ENCODE data around the gene ERCC6.

The ERCC6 gene

DNA sequence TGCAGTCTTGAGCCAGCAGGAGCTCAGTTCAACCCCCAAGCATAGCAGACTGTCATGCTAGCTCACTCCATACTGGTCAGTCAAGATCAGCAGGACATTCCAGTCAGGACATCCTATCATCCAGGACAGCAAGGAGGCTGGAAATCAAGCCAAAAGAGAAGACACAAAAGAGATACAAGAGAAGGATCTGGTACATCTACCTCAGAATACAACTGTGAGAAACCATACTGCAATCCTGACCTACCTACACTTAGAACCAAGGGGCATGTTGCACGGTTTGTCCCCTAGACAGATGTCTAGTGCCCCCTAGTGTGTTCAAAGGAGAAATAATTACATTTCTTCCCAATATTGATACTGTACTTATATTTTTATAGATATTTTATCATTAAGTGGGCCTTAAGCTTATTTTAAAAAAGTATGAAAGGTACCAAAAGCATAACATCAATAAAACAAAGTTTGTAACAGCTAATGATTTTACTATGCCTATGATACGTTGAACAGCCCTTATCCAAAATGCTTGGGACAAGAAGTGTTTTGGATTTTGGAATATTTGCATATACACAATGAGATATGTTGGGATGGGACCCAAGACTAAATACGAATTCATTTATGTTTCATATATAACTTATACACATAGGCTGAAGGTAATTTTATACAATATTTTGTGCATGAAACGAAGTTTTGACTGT, 26.7 kb downstream of the ERCC6 start:
- TF ChIP-seq, protein P1, sequence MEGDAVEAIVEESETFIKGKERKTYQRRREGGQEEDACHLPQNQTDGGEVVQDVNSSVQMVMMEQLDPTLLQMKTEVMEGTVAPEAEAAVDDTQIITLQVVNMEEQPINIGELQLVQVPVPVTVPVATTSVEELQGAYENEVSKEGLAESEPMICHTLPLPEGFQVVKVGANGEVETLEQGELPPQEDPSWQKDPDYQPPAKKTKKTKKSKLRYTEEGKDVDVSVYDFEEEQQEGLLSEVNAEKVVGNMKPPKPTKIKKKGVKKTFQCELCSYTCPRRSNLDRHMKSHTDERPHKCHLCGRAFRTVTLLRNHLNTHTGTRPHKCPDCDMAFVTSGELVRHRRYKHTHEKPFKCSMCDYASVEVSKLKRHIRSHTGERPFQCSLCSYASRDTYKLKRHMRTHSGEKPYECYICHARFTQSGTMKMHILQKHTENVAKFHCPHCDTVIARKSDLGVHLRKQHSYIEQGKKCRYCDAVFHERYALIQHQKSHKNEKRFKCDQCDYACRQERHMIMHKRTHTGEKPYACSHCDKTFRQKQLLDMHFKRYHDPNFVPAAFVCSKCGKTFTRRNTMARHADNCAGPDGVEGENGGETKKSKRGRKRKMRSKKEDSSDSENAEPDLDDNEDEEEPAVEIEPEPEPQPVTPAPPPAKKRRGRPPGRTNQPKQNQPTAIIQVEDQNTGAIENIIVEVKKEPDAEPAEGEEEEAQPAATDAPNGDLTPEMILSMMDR (IDR thresholded peaks at IDR 0.05; ENCODE audit: low read depth, low read length): peak; percentile 52
- no peak overlapping the region for H3K4me3 ChIP-seq (ENCODE audit: low read depth, low read length)

- no peak overlapping the region for H3K4me3 ChIP-seq (ENCODE audit: low read depth, low read length)
- TF ChIP-seq, protein P1 (IDR thresholded peaks at IDR 0.05; ENCODE audit: low read depth, low read length): no peak
Measured at GRCh38 chr10:49509771-49510303, 29.1 kb downstream of the ERCC6 start.

DNA sequence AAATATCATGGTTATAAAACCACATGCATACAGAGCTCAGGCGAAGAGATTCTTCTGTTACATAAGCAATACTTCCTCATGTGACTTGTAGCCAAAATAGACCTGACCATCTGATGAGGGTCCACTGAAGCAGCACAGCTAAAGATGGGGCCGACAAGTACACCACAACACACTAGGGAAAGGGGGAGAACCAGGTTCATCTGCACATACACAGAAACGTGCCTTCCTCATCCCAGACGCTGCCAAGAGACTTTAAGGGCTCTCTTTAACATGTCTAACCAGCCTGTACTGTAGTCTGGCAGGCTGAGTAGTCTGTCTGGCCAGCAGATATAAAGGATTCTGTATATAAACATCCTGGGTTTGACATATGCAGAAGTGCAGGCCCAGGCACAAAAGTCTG, 30.3 kb downstream of the ERCC6 start:
- TF ChIP-seq, protein P1 (IDR thresholded peaks at IDR 0.05; ENCODE audit: low read depth, low read length): no peak
- H3K4me3 ChIP-seq (ENCODE audit: low read depth, low read length): no peak overlapping the region

GRCh38 chr10:49508249-49508648, 30.7 kb downstream of the ERCC6 start:
- TF ChIP-seq, protein P1 (IDR thresholded peaks at IDR 0.05; ENCODE audit: low read depth, low read length): no peak
- H3K4me3 ChIP-seq (ENCODE audit: low read depth, low read length): no peak overlapping the region

DNA sequence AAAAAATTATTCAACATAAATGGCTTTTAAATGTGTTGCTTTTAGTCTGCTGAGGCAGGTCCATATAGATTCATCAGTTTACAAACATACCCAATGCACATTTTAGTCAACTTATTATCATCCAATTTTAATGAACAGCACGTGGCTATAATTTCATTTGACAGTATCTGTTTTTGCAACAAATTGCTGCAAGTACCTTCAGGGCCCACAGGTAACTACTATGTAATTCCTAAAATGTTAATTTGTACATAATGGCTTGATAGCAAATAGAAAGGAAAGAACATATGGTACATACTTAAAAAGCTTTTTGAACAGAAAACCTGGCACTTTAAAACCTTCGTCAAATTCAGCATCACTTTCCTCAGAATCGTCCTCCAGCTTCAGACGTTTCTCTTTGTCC, 33.3 kb downstream of the ERCC6 start:
- TF ChIP-seq, protein P1 (IDR thresholded peaks at IDR 0.05; ENCODE audit: low read depth, low read length): no peak
- no peak overlapping the region for H3K4me3 ChIP-seq (ENCODE audit: low read depth, low read length)

GRCh38 chr10:49505076-49505475, 33.8 kb downstream of the ERCC6 start:
- TF ChIP-seq, protein P1 (IDR thresholded peaks at IDR 0.05; ENCODE audit: low read depth, low read length): no peak
- no peak overlapping the region for H3K4me3 ChIP-seq (ENCODE audit: low read depth, low read length)

GRCh38 chr10:49504528-49504927, 34.4 kb downstream of the ERCC6 start:
- TF ChIP-seq, protein P1 (IDR thresholded peaks at IDR 0.05; ENCODE audit: low read depth, low read length): no peak

More at GRCh38 chr10:49504528-49504927, 34.4 kb downstream of the ERCC6 start:
- H3K4me3 ChIP-seq (ENCODE audit: low read depth, low read length): no peak overlapping the region
